ENCODE data around the gene CYP46A1. TPM values are rescaled to one million over a fixed set of nuclear protein-coding genes. Genes with fewer than 3 reads are reported as not detected.

The CYP46A1 gene
- total RNA-seq, 1 experiment from 2014 or later, result 0.36 TPM

DNA sequence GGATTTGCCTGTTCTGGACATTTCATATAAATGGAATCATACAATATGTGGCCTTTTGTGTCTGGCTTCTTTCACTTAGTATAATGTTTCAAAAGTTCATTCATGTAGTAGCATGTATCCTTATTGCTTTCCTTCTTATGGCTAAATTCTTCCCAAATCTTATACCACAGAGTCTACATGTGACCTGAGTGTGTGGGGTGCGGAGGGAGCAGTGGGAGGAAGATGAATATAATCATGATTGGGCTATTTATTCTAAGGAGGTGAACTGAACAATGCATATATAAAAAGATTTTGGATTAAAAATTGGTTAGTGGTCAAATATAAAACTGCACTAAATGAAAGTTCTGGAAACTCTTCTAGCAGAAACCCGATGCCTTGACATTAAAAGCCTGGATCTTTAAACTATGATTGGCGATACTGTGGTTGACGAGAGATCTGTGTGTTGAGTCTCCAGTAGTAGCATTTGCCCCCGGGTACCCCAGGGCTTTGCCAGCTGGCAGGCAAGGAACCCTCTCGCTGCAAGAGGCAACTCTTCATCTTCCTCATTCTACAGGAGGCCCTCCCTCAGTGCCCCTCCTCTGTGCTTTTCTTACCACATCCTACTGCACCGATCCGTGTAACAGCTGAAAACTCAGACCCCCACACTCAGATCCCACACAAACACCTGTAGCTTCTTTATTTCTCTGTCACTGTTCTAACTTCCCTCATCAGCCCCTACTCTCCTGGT lies 2.6 kb downstream of the CYP46A1 start:
- no TSS peak for BruUV-seq (replicated peaks)
- POLR2A ChIA-PET, result no interaction called here
- Histone ChIP-seq H3K9me3 (ENCODE audit: control insufficient read depth, insufficient read depth, low read depth, low read length) (no peaks in the 10 kb centered on the region), H3K27me3 (ENCODE audit: control insufficient read depth, insufficient read depth, low read length) (peaks cover 2% of the 10 kb centered on the region), H3K27ac (ENCODE audit: low read length) (no peak overlapping the region), H3K36me3 (ENCODE audit: control insufficient read depth, insufficient read depth, low read length) (no peaks in the 10 kb centered on the region; the same call in 1 of the 2 replicates), H3K4me1 (ENCODE audit: control insufficient read depth, insufficient read depth, low read length) (no peaks in the 10 kb centered on the region), H3K4me3 (ENCODE audit: low read depth in 2 of 2, low read length in 2 of 2) (no peak overlapping the region)
- ATAC-seq, result no peak
- no peak for DNase-seq (ENCODE audit: low read depth, low spot score)
- CTCF ChIA-PET, result interaction anchor here (0.7 kb wide), 1 partner anchor 293 kb away, joined by 3 read pairs; no protein-coding TSS in a partner anchor
- intact Hi-C loops (cut with micrococcal nuclease; ENCODE audit: unreplicated experiment) (no loop called here), in situ Hi-C loops (cut with HindIII; ENCODE audit: low pct_unique_long_range_greater_than_20kb, low sequenced_read_pairs) (no loop called here)
- TF ChIP-seq, protein P1, sequence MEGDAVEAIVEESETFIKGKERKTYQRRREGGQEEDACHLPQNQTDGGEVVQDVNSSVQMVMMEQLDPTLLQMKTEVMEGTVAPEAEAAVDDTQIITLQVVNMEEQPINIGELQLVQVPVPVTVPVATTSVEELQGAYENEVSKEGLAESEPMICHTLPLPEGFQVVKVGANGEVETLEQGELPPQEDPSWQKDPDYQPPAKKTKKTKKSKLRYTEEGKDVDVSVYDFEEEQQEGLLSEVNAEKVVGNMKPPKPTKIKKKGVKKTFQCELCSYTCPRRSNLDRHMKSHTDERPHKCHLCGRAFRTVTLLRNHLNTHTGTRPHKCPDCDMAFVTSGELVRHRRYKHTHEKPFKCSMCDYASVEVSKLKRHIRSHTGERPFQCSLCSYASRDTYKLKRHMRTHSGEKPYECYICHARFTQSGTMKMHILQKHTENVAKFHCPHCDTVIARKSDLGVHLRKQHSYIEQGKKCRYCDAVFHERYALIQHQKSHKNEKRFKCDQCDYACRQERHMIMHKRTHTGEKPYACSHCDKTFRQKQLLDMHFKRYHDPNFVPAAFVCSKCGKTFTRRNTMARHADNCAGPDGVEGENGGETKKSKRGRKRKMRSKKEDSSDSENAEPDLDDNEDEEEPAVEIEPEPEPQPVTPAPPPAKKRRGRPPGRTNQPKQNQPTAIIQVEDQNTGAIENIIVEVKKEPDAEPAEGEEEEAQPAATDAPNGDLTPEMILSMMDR (IDR thresholded peaks at IDR 0.05), result no peak
- no peak for TF ChIP-seq TCF7L2 (IDR thresholded peaks at IDR 0.05; ENCODE audit: low read depth, low read length)
- TF ChIP-seq SIN3A (IDR thresholded peaks at IDR 0.05; ENCODE audit: borderline replicate concordance, insufficient read depth, low read depth, low read length), result no peak

DNA sequence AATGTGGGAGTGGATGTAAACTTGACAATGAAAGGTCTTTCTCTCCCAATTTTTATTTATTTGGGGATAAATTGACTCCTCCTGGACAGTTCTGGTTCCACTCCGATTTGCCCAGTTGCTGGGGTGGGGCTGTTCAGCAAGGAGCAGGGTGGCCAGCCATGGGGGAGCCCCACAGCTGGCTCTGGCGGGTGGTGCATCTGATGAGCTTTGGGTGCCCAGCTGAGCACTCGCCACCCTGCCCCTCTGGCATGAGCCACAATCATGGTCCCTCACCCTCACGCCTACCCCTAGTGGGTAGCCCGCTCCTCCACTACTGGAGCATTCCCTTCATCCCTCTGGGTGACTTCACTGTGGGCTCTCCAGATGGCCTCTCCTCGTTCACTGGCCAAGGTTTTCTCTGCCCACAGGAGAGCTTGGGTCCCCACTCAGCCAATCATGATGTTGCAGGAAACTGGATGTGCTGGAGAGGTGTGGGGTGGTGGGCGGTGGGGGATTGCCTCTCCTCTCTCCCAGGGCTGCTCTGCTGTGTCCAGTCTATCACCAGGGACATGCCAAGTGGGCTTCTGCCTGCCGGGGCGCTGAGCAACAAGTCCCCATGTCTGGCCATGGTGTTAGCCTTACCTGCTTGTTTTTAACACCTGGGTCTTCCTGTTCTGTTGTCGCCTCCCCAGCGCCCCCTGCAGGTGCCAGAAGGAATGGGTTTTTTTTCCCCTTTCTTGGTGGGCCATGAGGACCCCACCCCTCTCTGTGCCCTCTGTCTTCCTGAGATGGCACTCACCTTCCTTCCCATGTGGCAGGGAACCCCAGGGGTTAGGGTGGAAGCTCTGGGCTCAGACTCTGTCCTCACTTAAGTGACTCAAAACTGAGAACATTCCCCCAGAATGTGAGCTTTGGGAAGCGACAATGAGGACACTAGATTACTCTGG lies 3.4 kb downstream of the CYP46A1 start:
- no peak overlapping the region for H3K27ac ChIP-seq (ENCODE audit: low read length)

DNA sequence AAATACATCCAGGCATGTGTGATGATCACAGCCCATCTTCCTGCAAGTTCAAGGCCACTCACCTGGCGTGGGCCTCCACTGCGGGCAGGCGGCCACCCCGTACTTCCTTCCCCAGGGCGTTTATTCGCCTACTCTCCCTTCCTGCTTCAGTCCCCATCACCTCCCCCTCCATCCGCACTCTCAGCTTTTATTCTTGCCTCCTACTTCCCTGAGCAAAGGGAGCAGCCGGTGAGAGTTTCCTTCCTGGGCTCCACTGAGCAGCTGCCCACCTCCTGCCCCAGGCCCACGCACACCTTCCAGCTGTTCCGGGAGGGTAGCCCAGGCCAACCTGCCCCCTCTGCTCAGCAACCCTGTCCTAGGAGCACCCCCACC lies 4.1 kb downstream of the CYP46A1 start:
- no peak overlapping the region for H3K27ac ChIP-seq (ENCODE audit: low read length)
- TF ChIP-seq, protein P2, sequence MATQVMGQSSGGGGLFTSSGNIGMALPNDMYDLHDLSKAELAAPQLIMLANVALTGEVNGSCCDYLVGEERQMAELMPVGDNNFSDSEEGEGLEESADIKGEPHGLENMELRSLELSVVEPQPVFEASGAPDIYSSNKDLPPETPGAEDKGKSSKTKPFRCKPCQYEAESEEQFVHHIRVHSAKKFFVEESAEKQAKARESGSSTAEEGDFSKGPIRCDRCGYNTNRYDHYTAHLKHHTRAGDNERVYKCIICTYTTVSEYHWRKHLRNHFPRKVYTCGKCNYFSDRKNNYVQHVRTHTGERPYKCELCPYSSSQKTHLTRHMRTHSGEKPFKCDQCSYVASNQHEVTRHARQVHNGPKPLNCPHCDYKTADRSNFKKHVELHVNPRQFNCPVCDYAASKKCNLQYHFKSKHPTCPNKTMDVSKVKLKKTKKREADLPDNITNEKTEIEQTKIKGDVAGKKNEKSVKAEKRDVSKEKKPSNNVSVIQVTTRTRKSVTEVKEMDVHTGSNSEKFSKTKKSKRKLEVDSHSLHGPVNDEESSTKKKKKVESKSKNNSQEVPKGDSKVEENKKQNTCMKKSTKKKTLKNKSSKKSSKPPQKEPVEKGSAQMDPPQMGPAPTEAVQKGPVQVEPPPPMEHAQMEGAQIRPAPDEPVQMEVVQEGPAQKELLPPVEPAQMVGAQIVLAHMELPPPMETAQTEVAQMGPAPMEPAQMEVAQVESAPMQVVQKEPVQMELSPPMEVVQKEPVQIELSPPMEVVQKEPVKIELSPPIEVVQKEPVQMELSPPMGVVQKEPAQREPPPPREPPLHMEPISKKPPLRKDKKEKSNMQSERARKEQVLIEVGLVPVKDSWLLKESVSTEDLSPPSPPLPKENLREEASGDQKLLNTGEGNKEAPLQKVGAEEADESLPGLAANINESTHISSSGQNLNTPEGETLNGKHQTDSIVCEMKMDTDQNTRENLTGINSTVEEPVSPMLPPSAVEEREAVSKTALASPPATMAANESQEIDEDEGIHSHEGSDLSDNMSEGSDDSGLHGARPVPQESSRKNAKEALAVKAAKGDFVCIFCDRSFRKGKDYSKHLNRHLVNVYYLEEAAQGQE (IDR thresholded peaks at IDR 0.05; ENCODE audit: insufficient read depth in 1 of 2, low read depth in 2 of 2, low read length in 1 of 2), result no peak
- no peak for TF ChIP-seq SIN3A (IDR thresholded peaks at IDR 0.05; ENCODE audit: borderline replicate concordance, insufficient read depth, low read depth, low read length)
- TF ChIP-seq, protein P1 (IDR thresholded peaks at IDR 0.05), result 0 out of 2 replicates have a peak, but pooled peaks have one; percentile 28
- no peak for DNase-seq (ENCODE audit: low read depth, low spot score)
- ATAC-seq, result no peak
- no peaks in the 10 kb centered on the region for H3K4me1 ChIP-seq (ENCODE audit: control insufficient read depth, insufficient read depth, low read length)
- ChIA-PET CTCF (interaction anchor here (1.1 kb wide), 1 partner anchor 28 kb away, joined by 3 read pairs; no protein-coding TSS in a partner anchor), POLR2A (no interaction called here)
- H3K27me3 ChIP-seq (ENCODE audit: control insufficient read depth, insufficient read depth, low read length), result peaks cover 2% of the 10 kb centered on the region
- no peak overlapping the region for H3K4me3 ChIP-seq (ENCODE audit: low read depth in 2 of 2, low read length in 2 of 2)
- intact Hi-C loops (cut with micrococcal nuclease; ENCODE audit: unreplicated experiment) (no loop called here), in situ Hi-C loops (cut with HindIII; ENCODE audit: low pct_unique_long_range_greater_than_20kb, low sequenced_read_pairs) (no loop called here)
- no peaks in the 10 kb centered on the region; the same call in 1 of the 2 replicates for H3K36me3 ChIP-seq (ENCODE audit: control insufficient read depth, insufficient read depth, low read length)
- BruUV-seq (replicated peaks), result no TSS peak
- no peaks in the 10 kb centered on the region for H3K9me3 ChIP-seq (ENCODE audit: control insufficient read depth, insufficient read depth, low read depth, low read length)

More for the DNA sequence above, 3.4 kb downstream of the CYP46A1 start:
- CTCF ChIA-PET, result interaction anchor here (0.7 to 1.1 kb wide), 2 partner anchors 29 to 294 kb away, joined by 3 read pairs; no protein-coding TSS in a partner anchor
- H3K4me1 ChIP-seq (ENCODE audit: control insufficient read depth, insufficient read depth, low read length), result no peaks in the 10 kb centered on the region
- no peaks in the 10 kb centered on the region; the same call in 1 of the 2 replicates for H3K36me3 ChIP-seq (ENCODE audit: control insufficient read depth, insufficient read depth, low read length)
- POLR2A ChIA-PET, result no interaction called here
- in situ Hi-C loops (cut with HindIII; ENCODE audit: low pct_unique_long_range_greater_than_20kb, low sequenced_read_pairs) (no loop called here), intact Hi-C loops (cut with micrococcal nuclease; ENCODE audit: unreplicated experiment) (no loop called here)
- TF ChIP-seq TCF7L2 (IDR thresholded peaks at IDR 0.05; ENCODE audit: low read depth, low read length), result no peak
- TF ChIP-seq, protein P1 (IDR thresholded peaks at IDR 0.05), result peak; percentile 89
- no peak overlapping the region for H3K4me3 ChIP-seq (ENCODE audit: low read depth in 2 of 2, low read length in 2 of 2)
- DNase-seq (ENCODE audit: low read depth, low spot score), result no peak
- no TSS peak for BruUV-seq (replicated peaks)
- ATAC-seq, result no peak
- H3K27me3 ChIP-seq (ENCODE audit: control insufficient read depth, insufficient read depth, low read length), result peaks cover 2% of the 10 kb centered on the region
- no peaks in the 10 kb centered on the region for H3K9me3 ChIP-seq (ENCODE audit: control insufficient read depth, insufficient read depth, low read depth, low read length)

All from Panc1 (cell line).